NB4 (cell line): Measurements from ENCODE around the gene PIP5K1B.

Source experiments
- MAX ChIP-seq: IDR thresholded peaks from 2 replicates; pipeline ENCODE4 v1.6.1; 2011; ENCODE audit warnings: low read depth, low read length
- MYC ChIP-seq: IDR thresholded peaks from 2 replicates; pipeline ENCODE4 v1.6.1; 2011; ENCODE audit warnings: low read depth, low read length
- POLR2A ChIP-seq: IDR thresholded peaks from 2 replicates; pipeline ENCODE4 v1.6.1; 2011; ENCODE audit warnings: mild to moderate bottlenecking; ENCODE audit not compliant: insufficient read length; ENCODE audit errors: extremely low read depth
- TF ChIP-seq, protein P1 (sequence below): IDR thresholded peaks from one replicate; pipeline ENCODE4 v1.5.1; 2012; ENCODE audit warnings: low read depth, low read length

DNA sequence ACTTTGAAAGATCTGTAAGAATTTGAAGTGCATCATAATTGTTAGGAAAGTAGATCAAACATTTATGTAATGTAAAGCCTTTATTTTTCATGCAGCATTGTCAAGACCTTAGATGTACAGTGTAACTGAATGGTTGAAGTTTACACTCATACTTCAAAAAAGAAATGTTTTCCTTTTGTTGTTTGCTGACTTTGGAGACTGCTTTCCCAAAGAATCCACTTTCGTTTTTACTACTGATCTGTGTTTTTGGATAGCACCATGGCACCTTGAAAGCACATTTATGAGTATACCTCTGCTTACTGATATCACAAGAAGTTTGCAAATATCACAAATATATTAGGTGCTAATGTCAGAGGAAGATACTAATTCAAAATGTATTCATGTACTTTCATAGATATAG lies 50.0 kb downstream of the PIP5K1B start:
- TF ChIP-seq, protein P1, sequence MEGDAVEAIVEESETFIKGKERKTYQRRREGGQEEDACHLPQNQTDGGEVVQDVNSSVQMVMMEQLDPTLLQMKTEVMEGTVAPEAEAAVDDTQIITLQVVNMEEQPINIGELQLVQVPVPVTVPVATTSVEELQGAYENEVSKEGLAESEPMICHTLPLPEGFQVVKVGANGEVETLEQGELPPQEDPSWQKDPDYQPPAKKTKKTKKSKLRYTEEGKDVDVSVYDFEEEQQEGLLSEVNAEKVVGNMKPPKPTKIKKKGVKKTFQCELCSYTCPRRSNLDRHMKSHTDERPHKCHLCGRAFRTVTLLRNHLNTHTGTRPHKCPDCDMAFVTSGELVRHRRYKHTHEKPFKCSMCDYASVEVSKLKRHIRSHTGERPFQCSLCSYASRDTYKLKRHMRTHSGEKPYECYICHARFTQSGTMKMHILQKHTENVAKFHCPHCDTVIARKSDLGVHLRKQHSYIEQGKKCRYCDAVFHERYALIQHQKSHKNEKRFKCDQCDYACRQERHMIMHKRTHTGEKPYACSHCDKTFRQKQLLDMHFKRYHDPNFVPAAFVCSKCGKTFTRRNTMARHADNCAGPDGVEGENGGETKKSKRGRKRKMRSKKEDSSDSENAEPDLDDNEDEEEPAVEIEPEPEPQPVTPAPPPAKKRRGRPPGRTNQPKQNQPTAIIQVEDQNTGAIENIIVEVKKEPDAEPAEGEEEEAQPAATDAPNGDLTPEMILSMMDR: no peak
- TF ChIP-seq POLR2A (no peak), MAX (no peak), MYC (no peak)
